Kidney glomerular epithelial cell (primary cell): ENCODE results near the gene PLK3.
A peak's percentile ranks its signal among the peaks of the same experiment; 100 is the strongest.
"Not testable (repeated sequence)": the region's sequence is repeated elsewhere in the genome, so short reads cannot be mapped to it uniquely, and the experiment has no call there.

Experiments
- DNase-seq: peaks from one replicate; lab custom pipeline; 2025; lab: John Stamatoyannopoulos, UW

PLK3 gene

GRCh38 chr1:44799770-44800584 is at the start of gene PLK3:
Gene PLK3 (plus strand): TSS chr1:44800377. CDS start chr1:44800464, 87 bp downstream.
- peak; percentile 93 for DNase-seq

DNA sequence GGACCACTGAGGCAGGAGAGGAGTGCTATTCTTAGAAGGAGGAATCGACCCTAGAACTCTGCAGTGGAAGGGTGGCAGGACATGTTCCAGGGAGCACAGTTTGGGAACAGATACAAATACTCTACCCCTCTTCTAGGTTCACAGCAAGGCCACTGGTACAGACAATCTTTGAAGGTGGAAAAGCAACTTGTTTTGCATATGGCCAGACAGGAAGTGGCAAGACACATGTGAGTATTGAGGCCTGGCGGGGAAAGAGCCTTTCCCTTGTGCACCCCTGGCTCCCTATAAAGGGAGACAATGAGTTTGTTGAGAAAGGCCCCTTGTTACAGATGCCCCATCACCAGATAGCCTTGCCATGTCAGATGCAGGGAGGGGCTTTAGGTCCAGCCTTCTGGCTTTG is 42.8 kb upstream of the PLK3 start:
- DNase-seq, result no peak

- DNase-seq, result no peak
Measured at GRCh38 chr1:44759077-44759476, 41.1 kb upstream of the PLK3 start.

GRCh38 chr1:44760876-44761275 is 39.3 kb upstream of the PLK3 start:
- DNase-seq, result no peak

GRCh38 chr1:44766421-44766820 is 33.8 kb upstream of the PLK3 start:
- not testable (repeated sequence) for DNase-seq

DNA sequence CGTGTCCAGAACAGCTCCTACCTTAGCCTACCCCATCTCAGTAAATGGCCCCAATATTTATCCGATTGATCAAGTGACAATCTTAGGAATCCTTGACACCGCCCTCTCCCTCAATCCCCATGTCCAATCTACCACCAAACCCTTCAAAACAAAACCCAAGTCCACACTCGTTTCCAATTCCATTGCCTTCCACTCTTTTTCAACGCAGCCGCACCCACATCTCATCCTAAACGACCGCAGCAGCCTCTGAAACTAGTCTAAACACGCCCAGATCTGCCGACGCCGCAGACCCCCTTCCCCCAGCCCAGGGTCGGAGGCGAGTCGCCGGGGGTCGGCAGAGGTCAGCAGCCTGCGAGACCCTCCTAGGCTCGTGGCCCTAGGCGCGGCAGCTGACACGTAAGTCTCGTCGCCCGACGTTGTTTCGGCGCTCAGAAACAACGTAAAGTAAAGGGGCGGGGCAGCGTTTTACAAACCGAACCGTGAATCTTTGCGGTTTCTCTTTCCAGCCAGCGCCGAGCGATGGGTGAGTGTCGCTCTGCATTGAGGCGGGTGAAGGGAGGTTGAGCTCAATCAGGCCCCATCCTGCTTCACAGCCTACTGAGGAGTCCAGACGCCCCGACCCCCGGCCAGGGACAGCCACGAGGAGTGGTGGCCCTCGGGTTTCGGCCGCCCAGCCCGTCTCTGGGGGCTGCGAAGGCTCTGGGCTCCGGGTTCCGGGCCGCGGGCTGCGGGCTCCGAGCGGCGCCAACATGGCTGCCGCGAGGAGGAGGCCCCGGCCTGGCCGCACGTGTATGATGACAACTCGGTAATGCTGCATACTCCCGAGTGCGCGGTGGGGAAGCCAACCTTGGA is 24.9 kb upstream of the PLK3 start, which contains the start of gene RPS8:
TSS of gene RPS8 (plus strand) at position 463 of the 852 bp plus-strand sequence. CDS start at position 520, 57 bp downstream.
- peak; percentile 79 for DNase-seq

GRCh38 chr1:44775930-44776729 is 24.0 kb upstream of the PLK3 start:
- peak; percentile 20 for DNase-seq

GRCh38 chr1:44776730-44777068 is 23.5 kb upstream of the PLK3 start:
- no peak for DNase-seq

GRCh38 chr1:44777547-44777946 is 22.6 kb upstream of the PLK3 start:
- DNase-seq, result no peak

DNA sequence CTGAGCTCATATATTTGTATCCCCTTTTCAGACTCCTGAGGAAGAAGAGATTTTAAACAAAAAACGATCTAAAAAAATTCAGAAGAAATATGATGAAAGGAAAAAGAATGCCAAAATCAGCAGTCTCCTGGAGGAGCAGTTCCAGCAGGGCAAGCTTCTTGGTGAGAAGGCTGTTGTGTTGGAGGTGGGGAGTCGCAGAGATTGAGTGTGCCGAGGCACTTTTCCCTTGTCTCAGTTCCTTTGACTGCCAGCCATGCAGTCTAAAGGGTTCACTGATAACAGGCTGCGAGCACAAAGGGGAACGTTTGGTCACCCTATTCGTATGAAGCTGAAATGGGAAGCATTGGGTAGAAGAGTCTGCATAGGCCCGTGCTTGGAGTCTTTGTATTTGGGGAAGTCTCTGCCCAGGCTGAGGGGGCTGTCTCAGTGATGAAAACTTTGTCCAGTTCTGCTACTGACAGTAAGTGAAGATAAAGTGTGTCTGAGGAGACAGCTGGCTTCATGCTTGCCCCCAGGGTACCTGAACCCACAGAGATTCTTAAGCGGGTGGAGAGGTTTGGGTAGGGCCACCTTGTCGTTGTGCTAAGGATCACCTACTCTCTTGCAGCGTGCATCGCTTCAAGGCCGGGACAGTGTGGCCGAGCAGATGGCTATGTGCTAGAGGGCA is 22.1 kb upstream of the PLK3 start:
- DNase-seq, result no peak

DNA sequence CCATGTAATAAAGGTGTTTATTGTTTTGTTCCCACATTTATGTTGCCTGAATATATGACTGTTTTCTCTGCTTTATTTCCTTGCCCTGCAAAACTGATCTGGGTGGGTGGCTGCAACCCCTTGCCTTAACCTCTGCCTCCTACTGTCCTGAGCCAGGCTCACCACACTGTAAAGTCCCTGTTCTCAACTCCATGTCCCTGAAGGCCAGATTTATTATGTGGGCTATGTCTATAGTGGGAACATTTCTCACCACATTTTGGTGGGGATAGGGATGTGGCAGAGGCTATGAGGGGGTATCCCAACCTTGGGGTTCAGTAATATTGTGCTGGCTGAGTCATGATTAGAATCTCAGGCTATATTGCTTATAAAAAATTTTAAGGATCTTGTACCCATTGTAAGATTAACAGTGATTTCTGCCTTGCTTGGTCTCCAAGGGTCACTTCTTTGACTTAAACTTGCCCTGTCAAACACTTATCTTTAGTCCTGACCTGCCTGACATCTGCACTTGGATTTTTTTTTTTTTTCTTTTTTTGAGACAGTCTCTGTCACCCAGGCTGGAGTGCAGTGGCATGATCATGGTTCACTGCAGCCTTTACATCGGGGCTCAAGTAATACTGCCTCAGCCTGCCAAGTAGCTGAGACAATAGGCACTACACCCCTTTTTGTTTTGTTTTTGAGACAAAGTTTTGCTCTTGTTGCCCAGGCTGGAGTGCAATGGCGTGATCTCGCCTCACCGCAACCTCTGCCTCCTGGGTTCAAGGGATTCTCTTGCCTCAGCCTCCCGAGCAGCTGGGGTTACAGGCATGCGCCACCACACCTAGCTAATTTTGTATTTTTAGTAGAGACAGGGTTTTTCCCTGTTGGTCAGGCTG is 21.2 kb upstream of the PLK3 start:
- DNase-seq, result no peak

DNA sequence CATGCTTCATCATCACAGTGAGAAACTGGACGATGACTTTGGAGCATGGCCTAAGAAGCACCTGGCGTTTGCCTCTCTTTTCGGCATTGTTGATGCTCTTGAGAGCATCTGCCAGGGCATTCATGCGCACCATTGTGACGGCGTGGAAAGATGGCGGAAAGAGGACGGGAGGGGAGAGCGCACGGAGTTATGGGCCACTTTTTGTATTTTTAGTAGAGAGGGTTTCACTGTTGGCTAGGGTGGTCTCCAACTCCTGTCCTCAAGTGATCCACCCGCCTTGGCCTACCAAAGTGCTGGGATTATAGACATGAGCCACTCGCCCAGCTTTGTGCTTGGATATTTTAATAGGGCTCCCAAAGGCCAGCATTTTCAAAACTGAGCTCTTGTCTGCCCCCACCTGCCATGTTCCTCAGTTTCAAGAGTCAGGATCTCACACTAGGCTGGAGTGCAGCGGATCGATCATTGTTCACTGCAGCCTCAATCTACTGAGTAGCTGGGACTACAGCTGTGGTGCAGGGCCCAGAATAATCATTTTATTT is 19.5 kb upstream of the PLK3 start:
- no peak for DNase-seq

DNA sequence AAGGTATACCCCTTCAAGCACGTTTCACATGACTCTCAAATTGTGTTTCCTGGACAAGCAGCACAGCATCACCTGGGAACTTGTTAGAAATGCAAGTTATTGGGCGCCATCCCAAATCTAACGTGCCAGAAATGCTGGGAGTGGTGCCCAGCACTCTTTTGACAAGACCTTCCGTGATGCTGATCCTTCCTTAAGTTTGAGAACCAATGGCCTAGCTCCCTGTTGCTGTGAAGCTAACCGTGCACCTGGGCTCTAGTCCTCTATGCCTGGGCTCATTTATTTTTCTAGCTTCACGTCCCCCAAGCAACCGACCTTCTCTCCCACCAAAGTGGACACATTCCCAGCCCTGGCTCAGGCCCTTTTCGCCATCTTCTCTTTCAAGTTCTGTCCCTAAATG is 16.5 kb upstream of the PLK3 start:
- no peak for DNase-seq

GRCh38 chr1:44784094-44785028 is 15.8 kb upstream of the PLK3 start:
- DNase-seq, result no peak

DNA sequence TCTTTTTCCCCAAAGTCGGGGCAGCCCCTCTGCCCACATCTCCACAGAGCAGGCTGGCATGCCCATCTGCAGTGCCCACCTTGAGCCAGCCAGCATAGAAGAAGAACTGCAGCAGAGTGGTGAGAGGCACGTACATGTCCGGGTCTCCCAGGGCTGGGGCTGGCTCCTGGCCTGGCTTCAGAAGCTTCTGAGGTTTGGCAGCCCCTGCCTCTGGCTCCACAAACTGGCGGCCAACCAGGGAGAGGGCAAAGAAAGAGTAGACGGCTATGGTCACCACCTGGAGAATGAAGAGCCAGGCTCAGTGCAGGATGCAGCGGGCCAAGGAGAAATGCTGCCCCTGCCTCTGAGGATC is 15.2 kb upstream of the PLK3 start:
- no peak for DNase-seq

DNA sequence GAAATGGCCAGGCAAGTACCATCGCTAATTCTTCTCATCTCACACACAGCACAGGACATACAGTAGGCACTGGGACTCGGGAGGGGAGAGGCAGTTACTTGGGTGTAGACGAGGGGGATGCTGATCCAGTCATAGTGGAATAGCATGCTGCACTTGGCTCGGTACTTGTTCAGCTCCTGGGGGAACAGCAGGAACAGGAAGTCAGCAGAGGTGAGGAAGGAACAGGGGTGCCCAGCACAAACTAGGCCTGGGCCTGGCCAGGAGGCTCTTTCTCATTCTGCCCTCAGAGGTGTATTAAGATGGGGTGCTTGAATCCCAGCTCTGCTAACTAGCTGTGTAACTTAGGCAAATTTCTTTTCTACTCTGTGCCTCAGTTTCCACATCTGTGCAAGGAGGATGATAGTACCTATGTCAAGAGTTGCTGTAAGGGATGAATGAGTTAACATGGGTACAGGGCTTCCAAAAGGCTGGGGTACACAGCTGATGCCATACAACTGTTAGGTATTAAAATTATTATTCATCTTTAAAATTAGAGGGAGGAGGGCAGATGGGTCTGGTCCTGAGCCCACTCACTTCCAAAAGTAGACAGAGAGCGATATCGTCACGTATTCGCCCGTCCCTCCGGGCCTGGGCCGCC is 14.6 kb upstream of the PLK3 start:
- DNase-seq, result no peak

GRCh38 chr1:44786138-44786840 is 13.9 kb upstream of the PLK3 start:
- DNase-seq, result peak; percentile 30

- no peak for DNase-seq
Measured at GRCh38 chr1:44786841-44787426, 13.2 kb upstream of the PLK3 start.
